Lower leg skin (tissue), 3 donors: ENCODE results near the gene SLC30A5.

Experiments
- POLR2A ChIP-seq, 2 donors: fragments of 450-650 bp; IDR thresholded peaks; one replicate each; pipeline ENCODE4 v1.6.1; 2016 to 2017; ENCODE audit warnings: antibody characterized with exemption in 2 of 2, mild to moderate bottlenecking in 1 of 2, moderate library complexity in 1 of 2
- TF ChIP-seq, protein P1 (sequence below), 3 donors: fragments of 450-650 bp; IDR thresholded peaks; one replicate each; pipeline ENCODE4 v1.5.1; 2016; ENCODE audit warnings: antibody characterized with exemption in 3 of 3, mild to moderate bottlenecking in 3 of 3, moderate library complexity in 2 of 3

DNA sequence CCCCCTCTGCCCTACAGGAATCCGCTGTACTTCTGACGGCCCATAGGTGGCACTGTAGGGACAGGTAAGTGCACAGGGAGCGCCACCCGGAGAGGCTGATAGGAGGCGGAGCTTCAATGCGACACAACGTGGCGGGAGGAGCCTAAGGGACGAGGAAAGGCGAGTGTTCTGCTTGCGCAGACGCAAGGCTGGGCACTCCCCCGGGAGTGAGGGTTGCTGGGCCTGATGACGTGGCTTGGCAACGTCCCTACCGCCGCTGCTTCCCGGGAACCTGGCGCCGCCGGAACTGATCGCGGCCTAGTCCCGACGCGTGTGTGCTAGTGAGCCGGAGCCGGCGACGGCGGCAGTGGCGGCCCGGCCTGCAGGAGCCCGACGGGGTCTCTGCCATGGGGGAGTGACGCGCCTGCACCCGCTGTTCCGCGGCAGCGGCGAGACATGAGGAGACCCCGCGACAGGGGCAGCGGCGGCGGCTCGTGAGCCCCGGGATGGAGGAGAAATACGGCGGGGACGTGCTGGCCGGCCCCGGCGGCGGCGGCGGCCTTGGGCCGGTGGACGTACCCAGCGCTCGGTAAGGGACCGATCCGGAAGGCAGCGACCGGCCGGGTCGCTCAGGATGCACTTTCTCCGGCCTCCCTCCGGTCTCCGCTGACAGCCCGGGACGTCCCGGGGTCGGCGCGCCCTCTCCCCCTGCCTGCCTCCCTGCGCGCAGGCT, at the start of gene SLC30A5:
- TF ChIP-seq, protein P1, sequence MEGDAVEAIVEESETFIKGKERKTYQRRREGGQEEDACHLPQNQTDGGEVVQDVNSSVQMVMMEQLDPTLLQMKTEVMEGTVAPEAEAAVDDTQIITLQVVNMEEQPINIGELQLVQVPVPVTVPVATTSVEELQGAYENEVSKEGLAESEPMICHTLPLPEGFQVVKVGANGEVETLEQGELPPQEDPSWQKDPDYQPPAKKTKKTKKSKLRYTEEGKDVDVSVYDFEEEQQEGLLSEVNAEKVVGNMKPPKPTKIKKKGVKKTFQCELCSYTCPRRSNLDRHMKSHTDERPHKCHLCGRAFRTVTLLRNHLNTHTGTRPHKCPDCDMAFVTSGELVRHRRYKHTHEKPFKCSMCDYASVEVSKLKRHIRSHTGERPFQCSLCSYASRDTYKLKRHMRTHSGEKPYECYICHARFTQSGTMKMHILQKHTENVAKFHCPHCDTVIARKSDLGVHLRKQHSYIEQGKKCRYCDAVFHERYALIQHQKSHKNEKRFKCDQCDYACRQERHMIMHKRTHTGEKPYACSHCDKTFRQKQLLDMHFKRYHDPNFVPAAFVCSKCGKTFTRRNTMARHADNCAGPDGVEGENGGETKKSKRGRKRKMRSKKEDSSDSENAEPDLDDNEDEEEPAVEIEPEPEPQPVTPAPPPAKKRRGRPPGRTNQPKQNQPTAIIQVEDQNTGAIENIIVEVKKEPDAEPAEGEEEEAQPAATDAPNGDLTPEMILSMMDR (IDR thresholded peaks at IDR 0.05), result peak in 1 of 3 donors; percentile 88
- TF ChIP-seq POLR2A (IDR thresholded peaks at IDR 0.05), result no peak
